Neural progenitor cell (in vitro differentiated cells): ENCODE measurements around the gene GNB1.

Experiments used
- EZH2phosphoT487 ChIP-seq: fragments of 200-600 bp; sonication (generic); IDR thresholded peaks from 2 replicates; pipeline ENCODE4 v1.6.1; 2017; ENCODE audit warnings: antibody characterized with exemption
- TF ChIP-seq, protein P1 (sequence below): fragments of 200-600 bp; sonication (generic); IDR thresholded peaks from 2 replicates; pipeline ENCODE4 v1.5.1; 2017; ENCODE audit warnings: antibody characterized with exemption, mild to moderate bottlenecking

DNA sequence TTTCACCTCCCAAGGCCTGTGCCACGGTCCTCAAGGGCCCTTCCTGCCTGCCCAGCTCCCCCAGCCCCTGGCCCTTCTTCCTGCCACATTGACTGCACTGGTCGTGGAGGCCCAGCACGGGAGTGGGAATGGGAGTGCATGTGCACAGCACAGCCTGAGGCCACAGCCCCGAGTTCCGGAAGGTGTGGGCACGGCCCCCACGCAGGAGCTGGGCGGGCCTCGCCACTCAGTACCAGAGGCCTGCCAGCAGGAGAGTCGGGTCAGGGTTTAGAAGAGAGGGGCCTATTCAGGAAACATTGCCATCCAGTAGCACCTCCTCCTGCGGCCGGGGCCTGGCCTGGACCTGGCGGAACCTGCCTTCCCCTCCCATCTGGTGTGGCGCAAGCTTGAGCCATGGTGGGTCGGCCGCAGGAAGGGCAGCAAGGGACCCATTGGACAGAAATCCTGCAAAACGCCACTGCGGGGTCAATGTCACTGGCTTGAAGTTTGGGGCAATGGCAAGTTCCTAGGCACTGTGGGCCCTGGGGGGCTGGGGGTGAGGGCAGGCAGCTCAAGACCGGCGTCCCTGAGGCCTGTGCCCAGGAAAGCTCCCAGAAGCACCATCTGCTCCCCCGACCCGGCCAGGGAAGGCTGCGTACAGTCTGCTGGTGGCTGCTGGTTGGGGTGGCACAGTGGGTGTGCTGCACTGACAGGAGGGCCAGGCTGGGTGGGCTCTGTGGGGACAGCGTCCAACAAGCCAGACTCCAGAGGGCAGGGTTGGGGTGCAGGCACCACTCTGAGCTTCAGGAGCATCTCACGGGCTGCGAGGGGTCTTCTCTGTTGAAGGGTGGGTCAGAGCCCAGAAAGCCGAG, 29.9 kb upstream of the GNB1 start:
- TF ChIP-seq, protein P1, sequence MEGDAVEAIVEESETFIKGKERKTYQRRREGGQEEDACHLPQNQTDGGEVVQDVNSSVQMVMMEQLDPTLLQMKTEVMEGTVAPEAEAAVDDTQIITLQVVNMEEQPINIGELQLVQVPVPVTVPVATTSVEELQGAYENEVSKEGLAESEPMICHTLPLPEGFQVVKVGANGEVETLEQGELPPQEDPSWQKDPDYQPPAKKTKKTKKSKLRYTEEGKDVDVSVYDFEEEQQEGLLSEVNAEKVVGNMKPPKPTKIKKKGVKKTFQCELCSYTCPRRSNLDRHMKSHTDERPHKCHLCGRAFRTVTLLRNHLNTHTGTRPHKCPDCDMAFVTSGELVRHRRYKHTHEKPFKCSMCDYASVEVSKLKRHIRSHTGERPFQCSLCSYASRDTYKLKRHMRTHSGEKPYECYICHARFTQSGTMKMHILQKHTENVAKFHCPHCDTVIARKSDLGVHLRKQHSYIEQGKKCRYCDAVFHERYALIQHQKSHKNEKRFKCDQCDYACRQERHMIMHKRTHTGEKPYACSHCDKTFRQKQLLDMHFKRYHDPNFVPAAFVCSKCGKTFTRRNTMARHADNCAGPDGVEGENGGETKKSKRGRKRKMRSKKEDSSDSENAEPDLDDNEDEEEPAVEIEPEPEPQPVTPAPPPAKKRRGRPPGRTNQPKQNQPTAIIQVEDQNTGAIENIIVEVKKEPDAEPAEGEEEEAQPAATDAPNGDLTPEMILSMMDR: no peak
- TF ChIP-seq EZH2phosphoT487: no peak
